Activated naive CD4-positive, alpha-beta T cell treated with anti-CD3 and anti-CD28 coated beads, Interleukin-2, amount 50 U/mL, for 24 hours (primary cell): ENCODE data around the gene MOGAT2.

ENCODE experiments used
- H3K27ac Mint-ChIP-seq: one replicate; pipeline ENCODE4 v1.8.0; 2021; ENCODE audit warnings: mild to moderate bottlenecking, mixed read lengths
- H3K27me3 Mint-ChIP-seq: one replicate; pipeline ENCODE4 v1.8.0; 2021; ENCODE audit warnings: mixed read lengths
- H3K36me3 Mint-ChIP-seq: one replicate; pipeline ENCODE4 v1.8.0; 2021; ENCODE audit warnings: mixed read lengths
- H3K4me1 Mint-ChIP-seq: one replicate; pipeline ENCODE4 v1.8.0; 2021; ENCODE audit warnings: mixed read lengths
- H3K4me3 Mint-ChIP-seq: one replicate; pipeline ENCODE4 v1.8.0; 2021; ENCODE audit warnings: mild to moderate bottlenecking, mixed read lengths
- H3K9me3 Mint-ChIP-seq: one replicate; pipeline ENCODE4 v1.8.0; 2021; ENCODE audit warnings: mixed read lengths

Gene MOGAT2

DNA sequence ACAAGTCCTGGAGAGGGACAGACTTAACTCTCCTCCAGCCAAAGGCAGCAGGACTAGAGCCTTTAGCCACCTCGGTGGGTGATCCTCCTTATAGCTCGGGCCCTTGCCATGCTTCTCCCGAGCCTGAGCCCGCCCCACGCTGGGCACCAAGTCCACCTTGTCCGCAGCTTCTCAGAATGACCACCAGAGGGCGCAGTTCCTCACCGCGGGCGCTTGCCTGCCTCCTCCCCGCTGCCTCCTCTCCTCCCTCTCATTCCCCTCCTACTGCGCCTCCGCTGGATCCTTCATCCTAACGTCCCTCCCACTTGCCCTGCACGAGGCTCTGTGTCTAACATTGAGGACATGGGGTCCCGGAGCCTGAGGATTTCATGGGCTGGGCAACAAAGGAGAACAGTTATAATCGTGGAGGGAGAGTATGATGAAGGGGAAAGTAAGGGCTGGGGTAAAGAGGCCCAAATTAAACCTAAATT lies 11.3 kb upstream of the MOGAT2 start:
- Mint-ChIP-seq H3K4me1 (peaks cover 4% of the 10 kb centered on the region), H3K4me3 (no peak overlapping the region), H3K36me3 (no peaks in the 10 kb centered on the region), H3K27ac (no peak overlapping the region), H3K27me3 (no peaks in the 10 kb centered on the region), H3K9me3 (no peaks in the 10 kb centered on the region)

DNA sequence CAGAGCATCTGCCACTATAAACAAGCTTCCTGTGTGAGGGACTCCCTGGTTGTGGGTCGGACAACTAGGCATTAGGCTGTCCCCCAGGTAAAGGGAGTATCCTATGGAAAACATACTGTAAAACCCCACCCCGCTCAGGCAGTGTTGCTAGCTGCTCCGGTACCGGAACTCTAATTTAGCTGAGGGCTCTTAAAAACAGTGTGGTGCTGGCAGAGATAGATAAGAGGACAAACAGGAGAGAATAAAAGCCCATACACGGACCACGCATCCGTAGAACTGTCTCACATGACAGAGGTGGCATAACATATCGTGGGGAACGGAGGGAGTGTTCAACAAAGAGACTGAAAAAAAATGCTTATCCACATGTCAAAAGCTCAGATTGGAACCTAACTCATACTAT lies 3.4 kb upstream of the MOGAT2 start:
- Mint-ChIP-seq H3K9me3 (no peaks in the 10 kb centered on the region), H3K27ac (no peak overlapping the region), H3K4me1 (no peaks in the 10 kb centered on the region), H3K4me3 (no peak overlapping the region), H3K36me3 (no peaks in the 10 kb centered on the region), H3K27me3 (no peaks in the 10 kb centered on the region)

DNA sequence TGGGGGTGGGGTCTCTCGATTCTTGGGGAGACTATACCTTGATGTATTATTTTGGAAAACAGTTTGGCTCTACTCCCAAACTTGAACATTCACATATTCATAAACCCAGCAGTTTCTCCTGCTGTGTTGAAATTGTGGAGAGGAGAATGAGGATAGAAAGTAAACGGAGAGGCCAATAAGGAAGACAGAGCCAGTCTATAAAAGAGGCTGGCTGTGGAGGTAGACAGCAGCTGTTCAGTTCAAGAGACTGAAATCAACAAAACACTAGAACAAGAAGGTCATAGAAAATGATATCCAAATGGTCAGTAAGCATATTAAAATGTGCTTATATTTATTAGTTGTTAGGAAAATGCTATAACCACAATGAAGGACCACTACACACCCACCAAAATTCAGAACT lies 1.9 kb upstream of the MOGAT2 start:
- H3K9me3 Mint-ChIP-seq, result no peaks in the 10 kb centered on the region
- no peaks in the 10 kb centered on the region for H3K36me3 Mint-ChIP-seq
- no peaks in the 10 kb centered on the region for H3K4me1 Mint-ChIP-seq

DNA sequence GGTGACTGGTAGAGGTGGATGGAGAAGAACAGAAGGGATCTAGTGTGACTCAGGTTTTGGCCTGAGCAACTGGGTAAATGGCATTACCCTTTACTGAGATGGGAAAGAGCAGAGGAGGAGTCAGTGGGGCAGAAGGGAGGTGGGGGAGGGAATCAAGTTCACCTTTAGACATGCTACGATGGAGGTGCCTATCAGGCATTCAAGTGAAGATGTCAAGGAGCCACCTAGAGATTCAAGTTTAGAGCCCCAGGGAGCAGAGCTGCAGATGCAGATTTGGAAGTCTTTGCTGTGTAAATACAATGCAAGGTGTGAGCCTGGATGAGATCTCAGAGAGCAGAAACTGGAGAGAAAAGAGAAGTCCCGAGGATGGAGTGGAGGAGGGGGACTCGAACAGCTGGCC lies 979 bp upstream of the MOGAT2 start:
- no peaks in the 10 kb centered on the region for H3K27me3 Mint-ChIP-seq
- H3K36me3 Mint-ChIP-seq, result no peaks in the 10 kb centered on the region
- no peak overlapping the region for H3K4me3 Mint-ChIP-seq
- no peaks in the 10 kb centered on the region for H3K4me1 Mint-ChIP-seq
- no peaks in the 10 kb centered on the region for H3K9me3 Mint-ChIP-seq
- no peak overlapping the region for H3K27ac Mint-ChIP-seq

More for the DNA sequence above, 1.9 kb upstream of the MOGAT2 start:
- Mint-ChIP-seq H3K4me3 (no peak overlapping the region), H3K27me3 (no peaks in the 10 kb centered on the region), H3K27ac (no peak overlapping the region)

DNA sequence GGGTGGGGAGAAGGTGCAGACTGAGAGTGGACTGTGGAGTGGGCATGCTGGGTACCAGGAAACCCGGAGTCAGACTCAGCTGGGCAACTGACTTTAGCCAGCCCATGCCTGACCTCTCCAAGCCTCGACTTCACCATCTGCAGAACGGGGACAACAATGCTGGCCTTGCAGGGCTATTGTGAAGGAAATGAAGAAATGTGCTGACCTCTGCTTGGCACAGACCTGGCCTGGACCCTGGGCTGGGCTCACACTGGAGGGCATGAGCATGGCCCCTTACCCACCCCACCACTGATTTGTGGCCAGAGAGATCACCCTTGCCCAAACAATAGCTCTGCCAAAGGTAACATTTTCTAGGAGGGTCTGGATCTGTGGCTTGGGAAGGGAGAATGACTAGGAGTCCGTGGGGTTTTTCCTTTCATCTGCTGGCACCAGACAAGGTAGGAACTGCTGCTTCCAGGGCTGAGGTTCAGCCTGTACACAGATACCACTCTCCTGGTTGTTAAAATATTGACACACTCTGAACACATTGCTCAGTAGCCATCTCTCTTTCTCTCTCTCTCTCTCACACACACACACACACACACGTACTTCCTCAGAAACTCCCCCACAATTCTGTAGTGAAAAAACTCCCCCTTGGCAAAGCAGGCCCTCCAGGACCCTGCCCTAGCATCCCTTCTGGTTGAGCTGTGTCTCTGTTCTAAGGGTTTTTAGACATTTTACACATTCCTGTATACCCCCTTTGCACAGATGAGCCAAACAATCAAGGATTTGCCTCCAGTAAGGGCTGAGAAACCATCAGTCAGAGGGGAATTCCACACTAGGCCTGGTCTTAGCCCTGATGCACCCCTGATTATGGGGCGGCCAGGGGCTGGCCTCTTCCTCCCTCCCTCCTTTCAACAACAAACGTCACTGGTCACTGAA lies 1.0 kb downstream of the MOGAT2 start:
- H3K36me3 Mint-ChIP-seq, result no peaks in the 10 kb centered on the region
- no peaks in the 10 kb centered on the region for H3K4me1 Mint-ChIP-seq
- H3K27me3 Mint-ChIP-seq, result no peaks in the 10 kb centered on the region
- no peaks in the 10 kb centered on the region for H3K9me3 Mint-ChIP-seq
- no peak overlapping the region for H3K27ac Mint-ChIP-seq
- no peak overlapping the region for H3K4me3 Mint-ChIP-seq

DNA sequence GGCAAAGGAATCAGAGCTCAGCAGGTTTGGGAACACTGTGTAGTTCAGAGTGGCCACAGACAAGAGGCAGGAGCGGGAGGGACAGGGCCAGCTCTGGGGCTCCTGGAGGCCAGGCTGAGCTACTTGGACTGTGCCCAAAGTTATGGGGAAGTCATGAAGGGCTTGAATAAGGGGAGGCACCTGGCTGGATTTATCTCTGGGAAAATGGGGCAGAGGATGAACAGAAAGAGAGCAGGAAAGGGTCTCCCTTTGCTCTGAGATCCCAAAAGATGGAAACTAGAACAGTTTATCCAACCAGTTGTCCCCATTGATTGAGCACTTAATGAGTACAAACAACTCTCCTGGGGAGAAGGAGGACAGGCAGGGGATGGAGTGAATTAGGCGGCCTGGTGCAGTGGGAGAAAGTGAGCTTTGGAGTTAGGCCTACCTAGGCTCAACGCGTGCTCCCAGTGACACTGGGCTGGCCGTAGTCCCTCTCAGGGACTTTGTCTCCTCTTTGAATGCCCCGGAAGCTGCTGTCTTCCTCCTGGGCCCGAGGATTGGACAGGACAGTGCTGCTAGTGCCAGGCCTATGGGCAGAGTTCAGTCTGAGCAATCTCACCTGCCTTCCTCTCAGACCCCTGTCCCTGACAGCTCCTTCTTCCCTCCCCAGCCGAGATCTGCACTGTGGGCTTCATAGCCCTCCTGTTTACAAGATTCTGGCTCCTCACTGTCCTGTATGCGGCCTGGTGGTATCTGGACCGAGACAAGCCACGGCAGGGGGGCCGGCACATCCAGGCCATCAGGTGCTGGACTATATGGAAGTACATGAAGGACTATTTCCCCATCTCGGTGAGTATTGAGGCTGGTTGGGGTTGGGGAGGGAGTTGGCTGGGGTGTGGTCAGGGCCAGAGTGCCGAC lies 2.0 kb downstream of the MOGAT2 start:
- Mint-ChIP-seq H3K36me3 (no peaks in the 10 kb centered on the region), H3K27ac (no peak overlapping the region), H3K9me3 (no peaks in the 10 kb centered on the region), H3K4me1 (no peaks in the 10 kb centered on the region), H3K4me3 (no peak overlapping the region), H3K27me3 (no peaks in the 10 kb centered on the region)

DNA sequence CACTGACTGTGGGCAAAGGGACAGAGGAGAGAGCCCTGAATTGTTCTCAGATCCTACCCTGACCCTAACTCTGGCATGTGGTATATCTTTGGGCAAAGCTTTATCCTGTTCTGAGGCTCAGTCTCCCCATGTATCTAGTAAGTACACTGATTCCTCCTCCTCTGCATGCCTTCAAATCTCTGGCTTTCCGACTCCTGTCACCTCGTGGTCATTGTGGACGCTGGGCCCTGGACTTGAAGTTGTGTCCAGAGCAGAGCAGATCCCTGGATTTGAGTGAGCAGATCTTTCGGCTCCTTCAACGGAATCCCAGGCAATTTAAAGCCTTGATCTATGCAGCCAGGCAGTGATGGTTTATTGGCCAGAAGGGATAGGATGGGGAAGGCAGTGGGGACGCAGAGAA lies 3.0 kb downstream of the MOGAT2 start:
- no peaks in the 10 kb centered on the region for H3K36me3 Mint-ChIP-seq
- H3K4me1 Mint-ChIP-seq, result no peaks in the 10 kb centered on the region
- H3K27me3 Mint-ChIP-seq, result no peaks in the 10 kb centered on the region
- no peak overlapping the region for H3K4me3 Mint-ChIP-seq
- H3K27ac Mint-ChIP-seq, result no peak overlapping the region
- H3K9me3 Mint-ChIP-seq, result no peaks in the 10 kb centered on the region

DNA sequence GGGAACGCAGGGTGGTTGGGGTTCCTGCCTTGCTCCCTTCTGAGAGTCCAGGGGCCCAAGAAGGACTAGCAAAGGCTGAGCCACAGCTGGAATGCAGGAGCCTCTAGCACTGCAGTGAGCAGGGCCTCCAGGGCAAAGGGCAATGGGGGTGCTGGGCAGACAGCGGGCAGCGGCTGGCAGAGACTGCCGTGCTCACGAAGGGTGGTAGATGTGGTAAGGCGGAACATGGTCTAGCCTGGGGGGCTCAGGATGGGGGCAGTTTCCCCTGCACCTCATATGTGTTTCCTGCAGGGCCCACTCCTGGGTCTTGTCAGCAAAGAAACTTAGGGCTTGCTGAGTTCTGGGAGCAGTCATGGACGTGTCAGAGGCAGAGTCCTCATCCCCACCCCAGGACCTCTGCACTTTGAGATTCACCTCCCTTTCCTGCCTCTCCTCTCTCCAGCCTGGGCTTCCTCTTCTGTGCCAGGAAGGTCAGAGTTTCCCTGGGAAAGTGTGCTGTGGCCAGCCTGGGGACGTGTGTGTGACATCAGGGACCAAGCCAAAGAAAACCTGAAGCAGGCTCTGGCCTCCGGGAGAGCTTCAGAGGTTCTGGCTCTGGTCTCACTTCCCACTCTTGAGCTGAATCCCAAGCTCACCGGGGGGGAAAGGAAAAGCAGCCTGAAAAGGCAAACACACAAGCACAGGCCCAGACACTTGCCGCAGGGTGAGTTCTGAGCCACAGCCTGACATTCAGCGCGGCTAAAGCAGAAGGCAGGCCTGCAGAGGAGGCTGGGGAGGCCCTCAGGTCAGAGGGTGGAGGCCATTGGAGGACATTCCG lies 4.4 kb downstream of the MOGAT2 start:
- Mint-ChIP-seq H3K9me3 (no peaks in the 10 kb centered on the region), H3K4me1 (no peaks in the 10 kb centered on the region), H3K4me3 (no peak overlapping the region), H3K27me3 (no peaks in the 10 kb centered on the region), H3K36me3 (no peaks in the 10 kb centered on the region), H3K27ac (no peak overlapping the region)

DNA sequence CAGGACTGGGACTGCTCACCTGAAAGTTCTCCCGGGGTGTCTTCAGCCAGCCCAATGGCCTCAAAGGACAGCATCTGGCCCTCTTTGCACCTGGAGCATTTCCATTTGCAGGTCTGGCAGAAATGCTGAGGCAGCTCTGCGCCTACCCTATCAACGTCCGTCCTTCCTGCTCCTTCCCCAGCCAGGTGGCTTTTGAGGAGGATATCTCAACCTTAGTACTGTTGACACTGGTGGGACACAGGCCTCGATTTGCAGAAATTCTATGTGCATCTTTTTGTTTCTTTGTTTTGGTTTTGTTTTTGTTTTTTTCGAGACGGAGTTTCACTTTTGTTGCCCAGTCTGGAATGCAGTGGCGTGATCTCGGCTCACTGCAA lies 5.0 kb downstream of the MOGAT2 start:
- no peak overlapping the region for H3K4me3 Mint-ChIP-seq
- no peaks in the 10 kb centered on the region for H3K36me3 Mint-ChIP-seq
- no peaks in the 10 kb centered on the region for H3K9me3 Mint-ChIP-seq
- H3K4me1 Mint-ChIP-seq, result no peaks in the 10 kb centered on the region
- no peaks in the 10 kb centered on the region for H3K27me3 Mint-ChIP-seq
- no peak overlapping the region for H3K27ac Mint-ChIP-seq

DNA sequence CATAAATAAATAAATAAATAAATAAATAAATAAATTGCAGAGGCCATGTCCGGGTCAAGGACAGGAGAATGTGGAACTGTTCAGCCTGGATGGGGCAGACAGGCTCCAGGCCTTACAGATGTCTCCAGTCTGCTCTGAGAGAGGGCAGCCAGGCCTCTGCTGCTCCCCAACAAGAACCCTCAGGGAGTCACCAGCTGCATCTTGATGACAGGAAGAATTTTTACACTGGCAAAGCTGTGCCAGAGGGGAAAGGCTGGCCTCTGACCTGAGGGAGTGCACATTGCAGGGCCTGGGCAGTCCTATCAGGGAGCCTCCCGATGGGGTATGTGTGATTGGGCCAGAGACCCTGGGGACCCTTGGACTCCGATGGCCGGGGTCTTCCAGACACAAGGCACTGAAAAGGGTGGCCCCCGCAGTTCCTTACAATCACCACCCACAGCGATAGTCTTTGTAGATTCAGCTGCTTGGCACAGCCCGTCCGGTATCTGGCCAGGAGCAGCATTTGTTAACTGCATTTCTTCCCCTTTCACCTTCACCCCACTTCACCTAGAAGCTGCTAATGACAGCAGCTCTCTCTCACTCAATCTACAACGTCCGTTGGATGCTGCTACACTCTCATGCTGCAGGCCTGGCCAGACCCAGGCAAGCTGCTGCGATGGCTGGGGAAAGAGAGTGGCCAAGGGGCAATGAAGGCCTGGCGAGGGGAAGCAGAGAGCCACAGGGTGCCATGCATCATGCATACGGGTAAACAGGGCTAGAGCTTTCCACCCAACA lies 8.1 kb downstream of the MOGAT2 start:
- no peak overlapping the region for H3K27ac Mint-ChIP-seq
- H3K36me3 Mint-ChIP-seq, result no peaks in the 10 kb centered on the region
- H3K9me3 Mint-ChIP-seq, result no peaks in the 10 kb centered on the region
- no peak overlapping the region for H3K4me3 Mint-ChIP-seq
- H3K4me1 Mint-ChIP-seq, result no peaks in the 10 kb centered on the region
- H3K27me3 Mint-ChIP-seq, result no peaks in the 10 kb centered on the region

DNA sequence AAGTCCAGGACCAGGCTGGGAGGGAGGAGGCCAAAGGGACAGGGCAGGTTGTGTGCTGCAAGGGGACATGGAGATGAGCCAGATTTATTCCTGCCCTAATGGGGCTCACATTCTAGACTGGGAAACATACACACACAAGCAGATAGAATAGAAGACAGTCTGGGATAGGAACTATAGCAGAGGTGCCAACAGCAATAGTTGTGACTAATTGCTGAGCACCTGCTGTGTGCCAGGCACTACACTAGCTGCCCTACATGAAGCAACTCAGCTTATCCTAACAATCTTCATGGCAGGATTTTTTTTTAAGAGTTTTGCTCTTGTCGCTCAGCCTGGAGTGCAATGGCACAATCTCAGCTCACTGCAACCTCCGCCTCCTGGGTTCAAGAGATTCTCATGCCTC lies 11.4 kb downstream of the MOGAT2 start:
- no peak overlapping the region for H3K27ac Mint-ChIP-seq
- no peaks in the 10 kb centered on the region for H3K36me3 Mint-ChIP-seq
- H3K4me1 Mint-ChIP-seq, result no peaks in the 10 kb centered on the region
- H3K27me3 Mint-ChIP-seq, result peaks cover 2% of the 10 kb centered on the region
- H3K4me3 Mint-ChIP-seq, result no peak overlapping the region
- no peaks in the 10 kb centered on the region for H3K9me3 Mint-ChIP-seq

DNA sequence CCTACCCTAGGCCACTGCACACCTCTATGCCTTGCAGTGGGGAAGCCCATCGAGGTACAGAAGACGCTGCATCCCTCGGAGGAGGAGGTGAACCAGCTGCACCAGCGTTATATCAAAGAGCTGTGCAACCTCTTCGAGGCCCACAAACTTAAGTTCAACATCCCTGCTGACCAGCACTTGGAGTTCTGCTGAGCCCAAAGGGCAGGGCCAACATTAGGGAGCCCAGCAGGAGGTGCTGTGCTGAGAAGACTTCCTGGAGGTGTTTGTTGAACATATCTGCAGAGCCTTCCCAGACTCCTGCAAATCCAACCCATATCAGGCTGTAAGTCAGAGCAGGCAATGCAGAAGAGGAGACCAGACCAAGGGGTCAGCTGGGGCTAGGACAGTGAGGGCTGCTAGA lies 13.5 kb downstream of the MOGAT2 start:
- Mint-ChIP-seq H3K27me3 (peaks cover 6% of the 10 kb centered on the region), H3K27ac (no peak overlapping the region), H3K9me3 (no peaks in the 10 kb centered on the region), H3K4me3 (no peak overlapping the region), H3K36me3 (no peaks in the 10 kb centered on the region), H3K4me1 (no peaks in the 10 kb centered on the region)

DNA sequence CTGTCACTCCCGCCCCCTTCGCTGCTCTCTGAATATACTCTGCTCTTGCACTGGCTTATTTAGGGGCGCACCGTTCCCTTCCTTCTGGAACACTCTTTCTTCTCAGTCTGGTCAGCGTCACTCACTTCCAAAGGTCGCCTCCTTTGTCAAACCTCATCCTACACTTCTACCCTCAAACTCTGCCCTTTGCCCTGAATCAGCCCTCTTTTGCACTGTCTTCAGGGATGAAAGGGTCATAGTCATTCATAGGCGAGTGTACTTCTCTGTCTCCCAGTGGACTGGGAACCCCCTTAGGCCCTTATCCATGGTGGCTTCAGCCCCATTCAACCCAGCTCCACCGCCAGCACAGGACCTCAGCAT lies 15.4 kb downstream of the MOGAT2 start:
- H3K36me3 Mint-ChIP-seq, result no peaks in the 10 kb centered on the region
- H3K27ac Mint-ChIP-seq, result no peak overlapping the region
- H3K4me3 Mint-ChIP-seq, result no peak overlapping the region
- H3K4me1 Mint-ChIP-seq, result no peaks in the 10 kb centered on the region
- H3K27me3 Mint-ChIP-seq, result peaks cover 6% of the 10 kb centered on the region
- no peaks in the 10 kb centered on the region for H3K9me3 Mint-ChIP-seq

DNA sequence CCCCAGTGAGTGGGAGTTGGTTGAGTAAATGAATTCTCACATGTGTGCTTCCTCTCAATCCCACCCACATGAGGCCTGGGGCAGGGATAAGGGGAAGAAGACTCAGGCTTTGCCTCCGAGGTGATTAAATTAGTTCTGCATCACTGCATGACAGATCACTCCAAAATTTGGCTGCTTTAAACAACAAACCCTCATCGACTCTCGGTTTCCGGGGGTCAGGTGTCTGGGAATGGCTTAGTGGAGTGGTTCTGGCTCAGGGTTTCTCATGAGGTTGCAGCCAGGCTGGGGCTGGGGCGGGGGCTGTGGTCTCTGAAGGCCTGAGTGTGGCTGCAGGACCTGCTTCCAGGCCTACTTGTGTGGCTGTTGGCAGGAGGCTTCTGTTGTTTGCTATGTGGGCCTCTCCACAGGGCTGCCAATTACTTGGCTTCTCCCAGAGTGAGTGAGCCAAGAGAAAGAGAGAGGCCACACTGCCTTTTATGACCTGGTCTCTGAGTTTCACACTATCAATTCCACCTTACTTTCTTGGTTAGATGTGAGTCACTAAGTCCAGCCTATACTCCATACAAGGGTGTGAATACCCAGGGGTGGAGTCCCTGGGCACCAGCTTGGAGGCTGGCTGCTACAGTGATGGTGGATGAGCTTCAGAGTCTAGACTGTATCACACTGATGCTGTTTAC lies 15.9 kb downstream of the MOGAT2 start:
- Mint-ChIP-seq H3K27ac (no peak overlapping the region), H3K4me3 (no peak overlapping the region), H3K9me3 (no peaks in the 10 kb centered on the region), H3K4me1 (no peaks in the 10 kb centered on the region), H3K36me3 (no peaks in the 10 kb centered on the region), H3K27me3 (peaks cover 6% of the 10 kb centered on the region)
